Measurements from ENCODE around the gene TTC33. TPM values are rescaled to one million over a fixed set of nuclear protein-coding genes. Genes with fewer than 3 reads are reported as not detected.

The TTC33 gene
- total RNA-seq, 4 donors from 2014 or later = 5.0 to 12.6 (median 7.0) TPM

DNA sequence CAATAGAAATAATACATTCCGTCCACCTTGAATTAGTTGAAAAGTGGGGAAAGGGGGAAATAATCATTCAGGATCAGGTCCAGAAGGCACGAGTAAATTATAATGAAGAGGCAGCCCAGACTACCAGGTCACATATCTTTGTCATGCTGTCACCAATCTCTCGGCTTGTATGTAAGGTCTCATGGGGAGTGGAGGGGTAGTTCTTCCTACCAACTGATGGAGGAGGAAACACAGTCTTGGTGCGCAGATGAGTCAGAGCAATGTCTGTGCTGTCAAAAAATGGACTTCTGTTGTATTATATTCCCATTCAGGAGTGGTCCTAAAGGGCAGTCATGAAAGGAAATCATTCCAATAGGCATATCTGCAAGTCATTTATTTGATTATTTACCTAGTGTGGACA, 240.3 kb downstream of the TTC33 start:
- Histone ChIP-seq H3K27ac (no peak overlapping the region), H3K4me1 (no peaks in the 10 kb centered on the region), H3K27me3 (no peaks in the 10 kb centered on the region), H3K4me3 (no peak overlapping the region), H3K36me3 (no peaks in the 10 kb centered on the region), H3K9me3 (no peaks in the 10 kb centered on the region)
- WGBS, 2 donors = 81 to 82% methylated on average over 4 of the region's 4 CpGs
- intact Hi-C loops (cut with DNase I) = no loop called here
- DNase-seq = no peak
- TF ChIP-seq, protein P1, sequence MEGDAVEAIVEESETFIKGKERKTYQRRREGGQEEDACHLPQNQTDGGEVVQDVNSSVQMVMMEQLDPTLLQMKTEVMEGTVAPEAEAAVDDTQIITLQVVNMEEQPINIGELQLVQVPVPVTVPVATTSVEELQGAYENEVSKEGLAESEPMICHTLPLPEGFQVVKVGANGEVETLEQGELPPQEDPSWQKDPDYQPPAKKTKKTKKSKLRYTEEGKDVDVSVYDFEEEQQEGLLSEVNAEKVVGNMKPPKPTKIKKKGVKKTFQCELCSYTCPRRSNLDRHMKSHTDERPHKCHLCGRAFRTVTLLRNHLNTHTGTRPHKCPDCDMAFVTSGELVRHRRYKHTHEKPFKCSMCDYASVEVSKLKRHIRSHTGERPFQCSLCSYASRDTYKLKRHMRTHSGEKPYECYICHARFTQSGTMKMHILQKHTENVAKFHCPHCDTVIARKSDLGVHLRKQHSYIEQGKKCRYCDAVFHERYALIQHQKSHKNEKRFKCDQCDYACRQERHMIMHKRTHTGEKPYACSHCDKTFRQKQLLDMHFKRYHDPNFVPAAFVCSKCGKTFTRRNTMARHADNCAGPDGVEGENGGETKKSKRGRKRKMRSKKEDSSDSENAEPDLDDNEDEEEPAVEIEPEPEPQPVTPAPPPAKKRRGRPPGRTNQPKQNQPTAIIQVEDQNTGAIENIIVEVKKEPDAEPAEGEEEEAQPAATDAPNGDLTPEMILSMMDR (IDR thresholded peaks at IDR 0.05) = no peak
- TF ChIP-seq POLR2A (IDR thresholded peaks at IDR 0.05) = no peak

DNA sequence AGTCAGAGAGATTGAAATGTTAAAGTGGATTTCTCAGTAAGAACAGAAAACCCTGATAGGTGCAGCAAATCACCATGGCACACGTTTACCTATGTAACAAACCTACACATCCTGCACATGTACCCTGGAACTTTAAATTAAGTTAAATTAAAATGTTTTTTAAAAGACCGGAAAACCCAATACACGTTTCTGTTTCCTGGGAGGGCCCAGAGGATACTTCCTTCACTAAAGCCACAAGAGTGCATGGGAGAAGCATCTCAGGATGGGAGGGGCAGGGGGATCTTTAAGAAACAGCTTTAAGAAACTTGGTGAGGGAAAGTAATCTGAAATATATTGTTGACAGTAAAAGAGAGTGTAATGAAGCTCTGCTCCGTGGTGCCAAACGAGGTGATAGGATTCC, 240.8 kb downstream of the TTC33 start:
- no peak for DNase-seq
- no peak overlapping the region for H3K27ac ChIP-seq
- TF ChIP-seq, protein P1 (IDR thresholded peaks at IDR 0.05) = no peak
- TF ChIP-seq POLR2A (IDR thresholded peaks at IDR 0.05) = no peak
- H3K4me1 ChIP-seq = no peaks in the 10 kb centered on the region
- no peaks in the 10 kb centered on the region for H3K9me3 ChIP-seq
- no peaks in the 10 kb centered on the region for H3K27me3 ChIP-seq
- no peak overlapping the region for H3K4me3 ChIP-seq
- no peaks in the 10 kb centered on the region for H3K36me3 ChIP-seq
- WGBS, 2 donors = 65 to 78% methylated on average over 5 of the region's 5 CpGs
- intact Hi-C loops (cut with DNase I) = no loop called here

DNA sequence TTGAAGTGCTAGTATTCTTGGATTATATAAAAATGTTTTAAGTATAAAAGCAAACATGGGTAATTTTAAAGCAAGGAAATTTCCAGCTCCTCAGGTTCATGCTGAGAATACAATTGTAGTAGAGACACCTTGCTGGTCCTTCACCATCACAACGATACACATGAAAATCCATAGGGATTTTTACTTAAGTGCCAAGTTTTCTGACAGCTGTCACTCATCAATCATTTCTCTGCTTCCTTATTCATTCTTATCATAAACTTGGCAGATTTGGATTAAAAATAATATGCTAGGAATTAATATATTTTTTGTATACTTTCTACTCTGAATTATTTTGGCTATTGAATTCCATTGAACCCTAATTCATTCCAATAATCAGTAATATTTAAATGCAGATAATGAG, 244.0 kb downstream of the TTC33 start:
- DNase-seq = no peak
- Histone ChIP-seq H3K27me3 (no peaks in the 10 kb centered on the region), H3K9me3 (no peaks in the 10 kb centered on the region), H3K27ac (no peak overlapping the region), H3K4me1 (no peaks in the 10 kb centered on the region), H3K36me3 (no peaks in the 10 kb centered on the region), H3K4me3 (no peak overlapping the region)
- 78 to 86% methylated on average over 1 of the region's 1 CpG for WGBS, 2 donors
- TF ChIP-seq, protein P1 (IDR thresholded peaks at IDR 0.05) = no peak
- TF ChIP-seq POLR2A (IDR thresholded peaks at IDR 0.05) = no peak
- intact Hi-C loops (cut with DNase I) = no loop called here

- 40 to 50% methylated on average over 2 of the region's 2 CpGs for WGBS, 2 donors
- no peaks in the 10 kb centered on the region for H3K27me3 ChIP-seq
- no peak for DNase-seq
Observed at GRCh38 chr5:40507095-40507494, 248.7 kb downstream of the TTC33 start.

GRCh38 chr5:40505031-40505430, 250.7 kb downstream of the TTC33 start:
- WGBS, 2 donors = 81 to 91% methylated on average over 4 of the region's 4 CpGs
- intact Hi-C loops (cut with DNase I) = no loop called here

More at GRCh38 chr5:40507095-40507494, 248.7 kb downstream of the TTC33 start:
- H3K4me1 ChIP-seq = no peaks in the 10 kb centered on the region
- H3K27ac ChIP-seq = no peak overlapping the region
- H3K9me3 ChIP-seq = no peaks in the 10 kb centered on the region
- no peaks in the 10 kb centered on the region for H3K36me3 ChIP-seq
- TF ChIP-seq, protein P1 (IDR thresholded peaks at IDR 0.05) = peak in 1 of 6 experiments; percentile 9
- no peak for TF ChIP-seq POLR2A (IDR thresholded peaks at IDR 0.05)
- no peak overlapping the region for H3K4me3 ChIP-seq
- intact Hi-C loops (cut with DNase I) = no loop called here

More at GRCh38 chr5:40505031-40505430, 250.7 kb downstream of the TTC33 start:
- no peak for TF ChIP-seq POLR2A (IDR thresholded peaks at IDR 0.05)
- TF ChIP-seq, protein P1 (IDR thresholded peaks at IDR 0.05) = no peak
- no peaks in the 10 kb centered on the region for H3K36me3 ChIP-seq
- DNase-seq = no peak
- H3K27me3 ChIP-seq = no peaks in the 10 kb centered on the region
- H3K4me1 ChIP-seq = no peaks in the 10 kb centered on the region
- H3K27ac ChIP-seq = no peak overlapping the region
- H3K4me3 ChIP-seq = no peak overlapping the region
- no peaks in the 10 kb centered on the region for H3K9me3 ChIP-seq
